Adipocyte (in vitro differentiated cells): ENCODE measurements around the gene NUP210.
A peak's percentile ranks its signal among the peaks of the same experiment; 100 is the strongest.

Experiments used
- DNase-seq: peaks from one replicate; pipeline ENCODE4 v3.0.0-alpha.2; 2015; ENCODE audit warnings: low read depth
- H3K27me3 ChIP-seq: replicated peaks from 2 replicates; pipeline ENCODE4 v1.7.0; 2013; ENCODE audit warnings: mild to moderate bottlenecking, low read length, moderate library complexity; ENCODE audit not compliant: control insufficient read depth, insufficient read depth
- H3K36me3 ChIP-seq: 2 replicates; pipeline ENCODE4 v1.7.0; 2013; ENCODE audit warnings: low read length, mild to moderate bottlenecking, moderate library complexity; ENCODE audit not compliant: control insufficient read depth, insufficient read depth, severe bottlenecking
- H3K4me1 ChIP-seq: 2 replicates; pipeline ENCODE4 v1.7.0; 2013; ENCODE audit warnings: mild to moderate bottlenecking, low read length, moderate library complexity; ENCODE audit not compliant: control insufficient read depth, insufficient read depth
- H3K4me3 ChIP-seq: 2 replicates; pipeline ENCODE4 v1.7.0; 2013; ENCODE audit warnings: mild to moderate bottlenecking, low read length, moderate library complexity
- H3K9ac ChIP-seq: 2 replicates; pipeline ENCODE4 v1.7.0; 2013; ENCODE audit warnings: mild to moderate bottlenecking, low read length, moderate library complexity
- H3K9me3 ChIP-seq: 2 replicates; pipeline ENCODE4 v1.7.0; 2013; ENCODE audit warnings: mild to moderate bottlenecking, low read length, moderate library complexity; ENCODE audit not compliant: control insufficient read depth

NUP210 gene

GRCh38 chr3:13427662-13428603 is 7.8 kb upstream of the NUP210 start:
- Histone ChIP-seq H3K36me3 (no peaks in the 10 kb centered on the region), H3K27me3 (peaks cover 9% of the 10 kb centered on the region), H3K9ac (no peak overlapping the region), H3K4me3 (no peak overlapping the region), H3K9me3 (peaks cover 4% of the 10 kb centered on the region), H3K4me1 (no peaks in the 10 kb centered on the region)
- DNase-seq = no peak

DNA sequence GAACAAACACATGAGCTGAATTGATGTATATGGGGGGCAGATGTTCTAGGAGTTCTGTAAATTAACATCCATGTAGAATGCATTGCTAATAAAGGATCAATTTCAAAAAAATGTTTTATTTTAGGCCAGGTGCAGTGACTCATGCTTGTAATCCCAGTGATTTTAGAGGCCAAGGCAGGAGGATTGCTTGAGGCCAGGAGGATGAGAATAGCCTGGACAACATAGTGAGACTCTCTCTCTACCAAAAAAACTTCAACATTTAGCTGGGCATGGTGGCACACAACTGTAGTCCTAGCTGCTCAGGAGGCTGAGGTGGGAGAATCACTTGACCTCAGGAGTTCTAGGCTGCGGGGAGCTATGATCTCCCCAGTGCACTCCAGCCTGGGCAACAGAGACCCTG is 6.5 kb upstream of the NUP210 start:
- Histone ChIP-seq H3K9me3 (no peaks in the 10 kb centered on the region), H3K36me3 (no peaks in the 10 kb centered on the region), H3K27me3 (peaks cover 14% of the 10 kb centered on the region), H3K4me1 (no peaks in the 10 kb centered on the region), H3K9ac (no peak overlapping the region), H3K4me3 (no peak overlapping the region)
- no peak for DNase-seq

GRCh38 chr3:13425689-13426088 is 5.6 kb upstream of the NUP210 start:
- no peak for DNase-seq
- no peak overlapping the region for H3K4me3 ChIP-seq
- H3K27me3 ChIP-seq = peaks cover 23% of the 10 kb centered on the region
- no peaks in the 10 kb centered on the region for H3K4me1 ChIP-seq
- no peaks in the 10 kb centered on the region for H3K36me3 ChIP-seq
- no peaks in the 10 kb centered on the region for H3K9me3 ChIP-seq
- H3K9ac ChIP-seq = no peak overlapping the region

- no peak overlapping the region for H3K9ac ChIP-seq
- H3K4me3 ChIP-seq = no peak overlapping the region
- no peaks in the 10 kb centered on the region for H3K36me3 ChIP-seq
- DNase-seq = no peak
- no peaks in the 10 kb centered on the region for H3K4me1 ChIP-seq
- no peaks in the 10 kb centered on the region for H3K9me3 ChIP-seq
- H3K27me3 ChIP-seq = peaks cover 24% of the 10 kb centered on the region
Observed at GRCh38 chr3:13424865-13425617, 4.9 kb upstream of the NUP210 start.

DNA sequence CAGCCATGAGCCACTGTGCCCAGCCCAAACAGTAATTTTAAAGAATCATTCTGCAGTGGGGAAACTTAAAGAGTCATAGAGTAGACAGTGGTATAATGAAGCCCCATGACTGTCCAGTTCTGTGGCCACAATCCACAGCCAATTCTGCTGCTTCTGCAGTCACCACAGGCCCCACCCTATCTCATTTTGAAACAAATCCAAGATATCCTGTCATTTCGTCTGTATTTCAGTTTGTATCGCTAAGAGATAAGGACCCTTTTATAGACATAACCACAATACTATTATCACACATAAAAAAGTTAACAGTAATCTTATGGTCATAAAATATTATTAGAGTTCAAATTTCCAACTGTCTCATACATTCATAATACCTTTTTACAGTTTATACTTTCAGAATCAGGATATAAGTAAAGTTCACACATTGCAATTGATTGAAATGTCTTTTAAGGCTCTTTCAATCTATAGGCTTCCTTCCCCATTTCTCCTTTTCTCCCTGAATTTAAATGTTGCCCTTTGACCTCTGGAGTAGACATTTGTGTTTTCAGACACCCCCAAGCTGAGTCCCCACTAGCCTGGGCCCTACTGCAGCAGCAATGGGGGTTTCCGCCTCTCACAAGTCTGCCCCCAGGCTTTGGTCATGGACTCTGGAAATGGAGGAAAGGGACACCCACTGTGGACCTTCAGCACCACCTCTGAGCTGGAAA is 4.2 kb upstream of the NUP210 start:
- Histone ChIP-seq H3K4me1 (no peaks in the 10 kb centered on the region), H3K36me3 (no peaks in the 10 kb centered on the region), H3K4me3 (no peak overlapping the region), H3K9ac (no peak overlapping the region), H3K9me3 (no peaks in the 10 kb centered on the region), H3K27me3 (peaks cover 22% of the 10 kb centered on the region)
- no peak for DNase-seq

GRCh38 chr3:13420831-13421765 is 976 bp upstream of the NUP210 start:
- H3K9ac ChIP-seq = no peak overlapping the region
- H3K9me3 ChIP-seq = no peaks in the 10 kb centered on the region
- H3K27me3 ChIP-seq = peaks cover 47% of the 10 kb centered on the region
- no peak for DNase-seq
- H3K4me1 ChIP-seq = no peaks in the 10 kb centered on the region
- H3K4me3 ChIP-seq = no peak overlapping the region
- no peaks in the 10 kb centered on the region for H3K36me3 ChIP-seq

DNA sequence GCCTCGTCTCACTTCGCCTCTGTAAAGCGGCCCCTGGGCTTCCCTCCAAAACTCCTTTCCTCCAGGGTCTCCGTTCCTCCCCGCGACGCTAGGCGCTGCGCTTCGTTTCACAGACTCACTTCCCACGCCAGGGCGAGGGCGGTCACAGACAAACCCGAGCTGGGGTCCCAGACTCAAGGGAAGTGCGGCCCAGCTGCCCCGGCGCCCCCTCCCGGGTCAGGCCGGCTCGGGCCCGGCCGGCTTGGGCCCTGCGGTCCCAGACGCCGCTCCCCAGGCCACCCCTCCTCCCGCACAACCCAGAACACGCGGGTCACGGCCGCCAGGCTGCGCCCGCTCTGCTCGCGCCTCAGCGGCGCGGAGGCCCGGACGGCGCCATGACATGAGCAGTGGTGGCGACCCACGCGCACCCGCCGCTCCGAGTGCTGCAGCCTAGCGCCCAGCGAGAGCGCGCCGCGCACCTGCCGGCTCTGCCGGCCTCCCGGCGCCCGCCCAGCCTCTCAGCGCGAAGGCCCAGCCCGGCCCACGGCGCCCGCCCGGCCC is 547 bp downstream of the NUP210 start:
- DNase-seq = peak; percentile 22
- no peaks in the 10 kb centered on the region for H3K9me3 ChIP-seq
- no peaks in the 10 kb centered on the region for H3K4me1 ChIP-seq
- no peak overlapping the region for H3K9ac ChIP-seq
- peak overlapping the region; percentile 47 for H3K4me3 ChIP-seq
- H3K36me3 ChIP-seq = no peaks in the 10 kb centered on the region
- peaks cover 47% of the 10 kb centered on the region for H3K27me3 ChIP-seq

GRCh38 chr3:13417166-13417947 is 2.8 kb downstream of the NUP210 start:
- no peaks in the 10 kb centered on the region for H3K9me3 ChIP-seq
- H3K9ac ChIP-seq = no peak overlapping the region
- H3K4me3 ChIP-seq = no peak overlapping the region
- DNase-seq = no peak
- H3K27me3 ChIP-seq = peaks cover 47% of the 10 kb centered on the region
- H3K4me1 ChIP-seq = no peaks in the 10 kb centered on the region
- H3K36me3 ChIP-seq = no peaks in the 10 kb centered on the region

- Histone ChIP-seq H3K4me3 (no peak overlapping the region), H3K27me3 (peaks cover 39% of the 10 kb centered on the region), H3K9ac (no peak overlapping the region), H3K9me3 (no peaks in the 10 kb centered on the region), H3K4me1 (no peaks in the 10 kb centered on the region), H3K36me3 (no peaks in the 10 kb centered on the region)
- no peak for DNase-seq
Observed at GRCh38 chr3:13415997-13416793, 3.9 kb downstream of the NUP210 start.
